ENCODE results near the gene ITGA1.

DNA sequence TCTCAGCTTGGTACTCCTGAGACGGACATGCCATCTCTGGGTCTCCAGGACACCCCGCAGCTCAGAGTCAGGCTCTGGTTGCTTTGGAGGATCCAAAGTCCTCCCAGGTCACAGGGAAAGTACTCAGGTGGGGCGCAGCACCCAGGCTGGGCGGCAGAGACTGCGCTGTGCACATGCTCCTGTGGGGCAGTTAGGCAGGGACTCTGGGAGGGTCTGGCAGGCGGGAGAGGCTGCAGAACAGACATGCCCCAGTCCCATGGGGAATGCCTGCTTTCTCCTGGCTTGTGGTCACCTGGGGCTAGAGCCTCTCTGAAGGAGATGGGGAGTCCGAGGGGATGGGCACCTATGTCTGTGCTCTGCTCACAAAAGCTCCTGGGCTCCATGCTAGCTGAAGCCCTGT, 156.1 kb downstream of the ITGA1 start:
- TF ChIP-seq POLR2AphosphoS5 (IDR thresholded peaks at IDR 0.05; ENCODE audit: low read depth, low read length): no peak
- TF ChIP-seq POLR2A (IDR thresholded peaks at IDR 0.05; ENCODE audit: low read depth, low read length): no peak
